SK-N-SH (cell line): Measurements from ENCODE around the gene CYP3A5. TPM values are rescaled to one million over a fixed set of nuclear protein-coding genes. Genes with fewer than 3 reads are reported as not detected.

Source experiments
- CTCF ChIA-PET: fragments of 300-600, 350-600 bp; formaldehyde crosslinking; extraction: SDS; loops from one replicate; lab custom pipeline; 2021; lab: Yijun Ruan, JAX
- POLR2A ChIA-PET: fragments of 350-600 bp; sonication (Branson Sonifier 250); formaldehyde crosslinking; extraction: SDS; loops from one replicate; lab custom pipeline; 2020; ENCODE audit warnings: antibody characterized with exemption, inconsistent platforms; lab: Yijun Ruan, JAX
- DNase-seq: peaks from one replicate; pipeline ENCODE4 v3.0.0; 2012
- H2AFZ ChIP-seq: fragments of 200-600 bp; sonication (generic); 2 replicates; pipeline ENCODE4 v1.8.1; 2016; ENCODE audit warnings: antibody characterized with exemption, mild to moderate bottlenecking, low read depth
- H3F3A ChIP-seq: fragments of 200-600 bp; sonication (generic); replicated peaks from 2 replicates; pipeline ENCODE3; 2016; ENCODE audit warnings: antibody characterized with exemption, mild to moderate bottlenecking; ENCODE audit not compliant: insufficient read depth
- H3K27ac ChIP-seq, 2 experiments: fragments of 200-500 bp in 1 of 2; fragments of 200-600 bp in 1 of 2; sonication (Bioruptor generic) in 1 of 2; sonication (generic), shearing (Covaris generic) in 1 of 2; 2 replicates each; pipeline versions ENCODE4 v1.5.1 to v1.6.1; 2014 to 2016; ENCODE audit warnings: low read depth in 2 of 2, inconsistent platforms in 1 of 2, low read length in 1 of 2, mild to moderate bottlenecking in 1 of 2, mixed read lengths in 1 of 2
- H3K27me3 ChIP-seq: fragments of 200-600 bp; sonication (generic), shearing (Covaris generic); 2 replicates; pipeline ENCODE4 v1.6.1; 2016; ENCODE audit warnings: mixed run types; ENCODE audit not compliant: insufficient read depth
- H3K36me3 ChIP-seq, 2 experiments: fragments of 200-500 bp in 1 of 2; fragments of 200-600 bp in 1 of 2; sonication (Bioruptor generic) in 1 of 2; sonication (generic) in 1 of 2; replicated peaks in 1 of 2; 2 replicates each; pipeline versions ENCODE3 to v1.5.1; 2014 to 2016; ENCODE audit warnings: low read length in 1 of 2, mild to moderate bottlenecking in 1 of 2; ENCODE audit not compliant: insufficient read depth in 2 of 2, control insufficient read depth in 1 of 2
- H3K4me1 ChIP-seq, 2 experiments: fragments of 200-500 bp in 1 of 2; fragments of 200-600 bp in 1 of 2; sonication (Bioruptor generic) in 1 of 2; sonication (generic), shearing (Covaris generic) in 1 of 2; 2 replicates each; pipeline versions ENCODE4 v1.5.1 to v1.6.1; 2014 to 2016; ENCODE audit warnings: low read depth in 1 of 2, low read length in 1 of 2, mixed run types in 1 of 2; ENCODE audit not compliant: insufficient read depth in 2 of 2, control insufficient read depth in 1 of 2
- H3K4me2 ChIP-seq: fragments of 200-600 bp; sonication (generic), shearing (Covaris generic); 2 replicates; pipeline ENCODE4 v1.6.1; 2017; ENCODE audit warnings: mixed run types
- H3K4me3 ChIP-seq, 2 experiments: fragments of 200-500 bp in 1 of 2; fragments of 200-600 bp in 1 of 2; sonication (Bioruptor generic) in 1 of 2; sonication (generic), shearing (Covaris generic) in 1 of 2; 2 replicates each; pipeline versions ENCODE4 v1.5.1 to v1.8.1; 2014 to 2016; ENCODE audit warnings: low read depth in 2 of 2, inconsistent platforms in 1 of 2, low read length in 1 of 2, mild to moderate bottlenecking in 1 of 2, mixed read lengths in 1 of 2, moderate library complexity in 1 of 2
- H3K79me2 ChIP-seq: fragments of 200-600 bp; sonication (generic); 2 replicates; pipeline ENCODE4 v1.8.1; 2017; ENCODE audit warnings: mild to moderate bottlenecking; ENCODE audit not compliant: insufficient read depth
- H3K9ac ChIP-seq: fragments of 200-600 bp; sonication (generic); 2 replicates; pipeline ENCODE4 v1.6.1; 2017; ENCODE audit warnings: mixed run types
- H3K9me2 ChIP-seq: fragments of 200-600 bp; sonication (generic); 2 replicates; pipeline ENCODE4 v1.6.1; 2017; ENCODE audit warnings: mixed run types
- H3K9me3 ChIP-seq: fragments of 200-600 bp; sonication (generic); 2 replicates; pipeline ENCODE4 v1.6.1; 2017; ENCODE audit warnings: mixed run types, mild to moderate bottlenecking, moderate library complexity
- H4K20me1 ChIP-seq: fragments of 200-600 bp; sonication (generic); 2 replicates; pipeline ENCODE4 v1.6.1; 2017; ENCODE audit warnings: mild to moderate bottlenecking, mixed run types; ENCODE audit not compliant: insufficient read depth
- CHD2 ChIP-seq: fragments of 150-350 bp; IDR thresholded peaks from 2 replicates; pipeline ENCODE4 v1.6.1; 2018; ENCODE audit warnings: low read length; ENCODE audit not compliant: partially characterized antibody
- CTCF ChIP-seq: fragments of 200-600 bp; sonication (generic); IDR thresholded peaks from 2 replicates; pipeline ENCODE4 v1.6.1; 2017; ENCODE audit warnings: antibody characterized with exemption, mild to moderate bottlenecking, moderate library complexity
- EZH2phosphoT487 ChIP-seq: fragments of 200-600 bp; sonication (generic); IDR thresholded peaks from 2 replicates; pipeline ENCODE4 v1.6.1; 2017; ENCODE audit warnings: low read depth, mixed run types, mild to moderate bottlenecking, antibody characterized with exemption, moderate library complexity, borderline replicate concordance
- MXI1 ChIP-seq: IDR thresholded peaks from 2 replicates; pipeline ENCODE4 v1.6.1; 2012; ENCODE audit warnings: mild to moderate bottlenecking, low read depth, low read length, improper control_type of control experiment
- NFIC ChIP-seq: IDR thresholded peaks from 2 replicates; pipeline ENCODE4 v1.4.0; 2012; ENCODE audit warnings: borderline replicate concordance
- RCOR1 ChIP-seq: fragments of 150-350 bp; IDR thresholded peaks from 2 replicates; pipeline ENCODE4 v1.6.1; 2017; ENCODE audit warnings: antibody characterized with exemption, low read length
- RFX5 ChIP-seq: IDR thresholded peaks from 2 replicates; pipeline ENCODE4 v1.6.1; 2012; ENCODE audit warnings: mild to moderate bottlenecking, improper control_type of control experiment, low read length
- SIN3A ChIP-seq: IDR thresholded peaks from 2 replicates; pipeline ENCODE4 v1.6.1; 2012; ENCODE audit warnings: low read depth, mild to moderate bottlenecking, low read length, moderate library complexity, borderline replicate concordance
- SMC3 ChIP-seq: IDR thresholded peaks from 2 replicates; pipeline ENCODE4 v1.6.1; 2012; ENCODE audit warnings: low read depth, low read length, improper control_type of control experiment
- TAF1 ChIP-seq: IDR thresholded peaks from 2 replicates; pipeline ENCODE4 v1.6.1; 2012; ENCODE audit warnings: low read depth, mild to moderate bottlenecking, low read length, moderate library complexity, borderline replicate concordance
- TCF12 ChIP-seq: IDR thresholded peaks from 2 replicates; pipeline ENCODE4 v1.4.0; 2012
- YY1 ChIP-seq: IDR thresholded peaks from 2 replicates; pipeline ENCODE4 v1.4.0; 2012; ENCODE audit warnings: low read depth, mild to moderate bottlenecking
- WGBS: methylation state at CpG from one replicate; pipeline ENCODE4 v1.1.6; 2017; ENCODE audit warnings: low lambda C conversion rate; 5-methylcytosine and 5-hydroxymethylcytosine counted together
- polyA plus RNA-seq, 3 experiments: library from polyadenylated mRNA; depleted of rRNA; stranded (reverse); fragments of >200 nt; gene quantifications; 2 replicates each; pipeline ENCODE4 v1.2.3, GENCODE V29; 2012
- TF ChIP-seq, protein P1 (sequence below): IDR thresholded peaks from 2 replicates; pipeline ENCODE4 v1.4.0; 2012; ENCODE audit warnings: low read depth, borderline replicate concordance
- TF ChIP-seq, protein P2 (sequence below): IDR thresholded peaks from 2 replicates; pipeline ENCODE4 v1.6.1; 2012; ENCODE audit warnings: mild to moderate bottlenecking, low read depth, low read length, moderate library complexity

Gene CYP3A5
- polyA plus RNA-seq, 1 of the 3 experiments (the other 2 are of a cell fraction), result 0.25 TPM

GRCh38 chr7:99645590-99645989 is 34.2 kb downstream of the CYP3A5 start:
- peaks cover 5% of the 10 kb centered on the region; the same call in 1 of the 2 replicates for H3K9me3 ChIP-seq
- H3K27ac ChIP-seq, result no peak overlapping the region
- DNase-seq, result no peak

More at GRCh38 chr7:99645590-99645989, 34.2 kb downstream of the CYP3A5 start:
- TF ChIP-seq YY1 (no peak), RCOR1 (no peak), SMC3 (no peak), NFIC (no peak), CHD2 (no peak), CTCF (no peak), TAF1 (no peak), RFX5 (no peak), EZH2phosphoT487 (no peak), TCF12 (no peak), MXI1 (no peak), SIN3A (no peak)
- TF ChIP-seq, protein P1, sequence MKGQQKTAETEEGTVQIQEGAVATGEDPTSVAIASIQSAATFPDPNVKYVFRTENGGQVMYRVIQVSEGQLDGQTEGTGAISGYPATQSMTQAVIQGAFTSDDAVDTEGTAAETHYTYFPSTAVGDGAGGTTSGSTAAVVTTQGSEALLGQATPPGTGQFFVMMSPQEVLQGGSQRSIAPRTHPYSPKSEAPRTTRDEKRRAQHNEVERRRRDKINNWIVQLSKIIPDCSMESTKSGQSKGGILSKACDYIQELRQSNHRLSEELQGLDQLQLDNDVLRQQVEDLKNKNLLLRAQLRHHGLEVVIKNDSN, result no peak
- TF ChIP-seq, protein P2, sequence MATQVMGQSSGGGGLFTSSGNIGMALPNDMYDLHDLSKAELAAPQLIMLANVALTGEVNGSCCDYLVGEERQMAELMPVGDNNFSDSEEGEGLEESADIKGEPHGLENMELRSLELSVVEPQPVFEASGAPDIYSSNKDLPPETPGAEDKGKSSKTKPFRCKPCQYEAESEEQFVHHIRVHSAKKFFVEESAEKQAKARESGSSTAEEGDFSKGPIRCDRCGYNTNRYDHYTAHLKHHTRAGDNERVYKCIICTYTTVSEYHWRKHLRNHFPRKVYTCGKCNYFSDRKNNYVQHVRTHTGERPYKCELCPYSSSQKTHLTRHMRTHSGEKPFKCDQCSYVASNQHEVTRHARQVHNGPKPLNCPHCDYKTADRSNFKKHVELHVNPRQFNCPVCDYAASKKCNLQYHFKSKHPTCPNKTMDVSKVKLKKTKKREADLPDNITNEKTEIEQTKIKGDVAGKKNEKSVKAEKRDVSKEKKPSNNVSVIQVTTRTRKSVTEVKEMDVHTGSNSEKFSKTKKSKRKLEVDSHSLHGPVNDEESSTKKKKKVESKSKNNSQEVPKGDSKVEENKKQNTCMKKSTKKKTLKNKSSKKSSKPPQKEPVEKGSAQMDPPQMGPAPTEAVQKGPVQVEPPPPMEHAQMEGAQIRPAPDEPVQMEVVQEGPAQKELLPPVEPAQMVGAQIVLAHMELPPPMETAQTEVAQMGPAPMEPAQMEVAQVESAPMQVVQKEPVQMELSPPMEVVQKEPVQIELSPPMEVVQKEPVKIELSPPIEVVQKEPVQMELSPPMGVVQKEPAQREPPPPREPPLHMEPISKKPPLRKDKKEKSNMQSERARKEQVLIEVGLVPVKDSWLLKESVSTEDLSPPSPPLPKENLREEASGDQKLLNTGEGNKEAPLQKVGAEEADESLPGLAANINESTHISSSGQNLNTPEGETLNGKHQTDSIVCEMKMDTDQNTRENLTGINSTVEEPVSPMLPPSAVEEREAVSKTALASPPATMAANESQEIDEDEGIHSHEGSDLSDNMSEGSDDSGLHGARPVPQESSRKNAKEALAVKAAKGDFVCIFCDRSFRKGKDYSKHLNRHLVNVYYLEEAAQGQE, result no peak
- CTCF ChIA-PET, result no interaction called here
- Histone ChIP-seq H3K4me2 (no peak overlapping the region), H3K9me2 (no peaks in the 10 kb centered on the region), H3K27me3 (no peaks in the 10 kb centered on the region), H2AFZ (no peak overlapping the region), H3K4me3 (no peak overlapping the region), H4K20me1 (no peaks in the 10 kb centered on the region), H3K4me1 (no peaks in the 10 kb centered on the region), H3F3A (no peaks in the 10 kb centered on the region), H3K79me2 (no peaks in the 10 kb centered on the region), H3K9ac (no peak overlapping the region), H3K36me3 (no peaks in the 10 kb centered on the region)
- WGBS, result 76% methylated on average over 1 of the region's 1 CpG
- POLR2A ChIA-PET, result no interaction called here
